KMS-11 (cell line): ENCODE data around the gene GCH1.

Experiments
- H2AFZ ChIP-seq: fragments of 200-600 bp; sonication (generic); 2 replicates; pipeline ENCODE4 v1.6.1; 2016; ENCODE audit warnings: antibody characterized with exemption, mixed run types, low read depth
- H3K27ac ChIP-seq: fragments of 200-600 bp; sonication (generic); 2 replicates; pipeline ENCODE4 v1.6.1; 2016; ENCODE audit warnings: mild to moderate bottlenecking, mixed run types
- H3K27me3 ChIP-seq: fragments of 200-600 bp; sonication (generic); 2 replicates; pipeline ENCODE4 v1.6.1; 2017; ENCODE audit warnings: mild to moderate bottlenecking, low read depth, mixed run types, moderate library complexity; ENCODE audit not compliant: insufficient read depth
- H3K36me3 ChIP-seq: fragments of 200-600 bp; sonication (generic); 2 replicates; pipeline ENCODE4 v1.6.1; 2017; ENCODE audit warnings: mild to moderate bottlenecking, mixed run types; ENCODE audit not compliant: insufficient read depth
- H3K4me1 ChIP-seq: fragments of 200-600 bp; sonication (generic); 2 replicates; pipeline ENCODE4 v1.6.1; 2016; ENCODE audit warnings: mild to moderate bottlenecking, low read depth, mixed run types; ENCODE audit not compliant: poor library complexity, severe bottlenecking
- H3K4me2 ChIP-seq: fragments of 200-600 bp; sonication (generic); 2 replicates; pipeline ENCODE4 v1.7.0; 2016; ENCODE audit warnings: mild to moderate bottlenecking, mixed run types
- H3K4me3 ChIP-seq: fragments of 200-600 bp; sonication (generic); IDR thresholded peaks from 2 replicates; pipeline ENCODE4 v1.6.1; 2017; ENCODE audit warnings: low read depth, low read length, mixed read lengths; ENCODE audit not compliant: insufficient read depth
- H3K79me2 ChIP-seq: fragments of 200-600 bp; sonication (generic); 2 replicates; pipeline ENCODE4 v1.6.1; 2016; ENCODE audit warnings: low read depth, mixed run types; ENCODE audit not compliant: insufficient read depth
- H3K9ac ChIP-seq: fragments of 200-600 bp; sonication (generic); 2 replicates; pipeline ENCODE4 v1.6.1; 2016; ENCODE audit warnings: mild to moderate bottlenecking, mixed run types
- H4K20me1 ChIP-seq: fragments of 200-600 bp; sonication (generic); 2 replicates; pipeline ENCODE4 v1.6.1; 2016; ENCODE audit warnings: mild to moderate bottlenecking, mixed run types; ENCODE audit not compliant: insufficient read depth
- CTCF ChIP-seq: fragments of 200-600 bp; sonication (generic); conservative IDR thresholded peaks from 2 replicates; pipeline ENCODE4 v1.6.1; 2017; ENCODE audit warnings: low read depth, mild to moderate bottlenecking, antibody characterized with exemption, low read length, moderate library complexity, mixed read lengths

The GCH1 gene

DNA sequence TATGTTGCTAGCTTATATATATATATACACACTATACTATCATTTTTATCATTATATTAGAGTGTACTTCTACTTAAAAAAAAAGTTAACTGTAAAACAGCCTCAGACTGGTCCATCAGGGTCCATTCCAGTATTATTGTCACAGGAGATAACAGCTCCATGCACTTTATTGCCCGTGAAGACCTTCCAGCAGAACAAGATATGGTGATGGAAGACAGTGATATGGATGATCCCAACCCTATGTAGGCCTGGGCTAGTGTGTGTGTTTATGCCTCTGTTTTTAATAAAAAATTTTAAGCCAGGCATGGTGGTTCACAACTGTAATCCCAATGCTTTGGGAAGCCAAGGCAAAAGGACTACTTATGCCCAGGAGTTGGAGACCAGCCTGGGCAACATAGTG lies 86.2 kb downstream of the GCH1 start:
- no peaks in the 10 kb centered on the region for H3K36me3 ChIP-seq
- H3K4me3 ChIP-seq: no peak overlapping the region
- no peak overlapping the region for H3K4me2 ChIP-seq
- H3K4me1 ChIP-seq: no peaks in the 10 kb centered on the region
- H3K9ac ChIP-seq: no peak overlapping the region
- no peaks in the 10 kb centered on the region for H4K20me1 ChIP-seq
- H3K27ac ChIP-seq: no peak overlapping the region
- TF ChIP-seq CTCF: no peak
- H3K27me3 ChIP-seq: no peaks in the 10 kb centered on the region
- H3K79me2 ChIP-seq: no peaks in the 10 kb centered on the region
- H2AFZ ChIP-seq: no peak overlapping the region

DNA sequence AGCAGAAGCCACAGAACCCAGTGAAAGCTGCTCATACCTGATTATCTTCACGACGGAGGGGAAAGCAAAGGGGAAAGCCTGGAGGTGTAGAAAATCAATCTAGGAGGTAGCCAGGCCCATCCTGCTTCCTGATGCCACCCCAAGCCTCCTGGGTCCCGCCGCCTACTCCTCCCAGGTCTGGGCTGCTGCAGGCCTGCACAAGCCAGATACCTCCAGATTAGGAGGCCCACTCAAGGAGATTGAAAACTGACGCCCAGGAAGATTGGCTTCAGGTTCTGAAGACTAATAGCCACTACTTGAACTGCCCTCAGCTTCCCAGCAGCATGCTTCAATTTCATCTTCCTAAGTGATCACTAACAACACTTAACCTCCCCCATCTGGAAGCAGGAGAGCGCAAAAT lies 87.1 kb downstream of the GCH1 start:
- H2AFZ ChIP-seq: no peak overlapping the region
- no peaks in the 10 kb centered on the region for H3K79me2 ChIP-seq
- TF ChIP-seq CTCF: no peak
- no peak overlapping the region for H3K27ac ChIP-seq
- H3K27me3 ChIP-seq: no peaks in the 10 kb centered on the region
- H3K4me1 ChIP-seq: no peaks in the 10 kb centered on the region
- H3K4me3 ChIP-seq: no peak overlapping the region
- no peaks in the 10 kb centered on the region for H4K20me1 ChIP-seq
- H3K9ac ChIP-seq: no peak overlapping the region
- no peak overlapping the region for H3K4me2 ChIP-seq
- no peaks in the 10 kb centered on the region for H3K36me3 ChIP-seq

GRCh38 chr14:54815016-54815415 lies 87.6 kb downstream of the GCH1 start:
- H3K4me3 ChIP-seq: no peak overlapping the region
- H4K20me1 ChIP-seq: no peaks in the 10 kb centered on the region
- no peaks in the 10 kb centered on the region for H3K36me3 ChIP-seq
- no peak overlapping the region for H2AFZ ChIP-seq
- H3K79me2 ChIP-seq: no peaks in the 10 kb centered on the region
- no peaks in the 10 kb centered on the region for H3K4me1 ChIP-seq
- no peak overlapping the region for H3K9ac ChIP-seq
- H3K27ac ChIP-seq: no peak overlapping the region
- TF ChIP-seq CTCF: no peak
- no peaks in the 10 kb centered on the region for H3K27me3 ChIP-seq
- H3K4me2 ChIP-seq: no peak overlapping the region

DNA sequence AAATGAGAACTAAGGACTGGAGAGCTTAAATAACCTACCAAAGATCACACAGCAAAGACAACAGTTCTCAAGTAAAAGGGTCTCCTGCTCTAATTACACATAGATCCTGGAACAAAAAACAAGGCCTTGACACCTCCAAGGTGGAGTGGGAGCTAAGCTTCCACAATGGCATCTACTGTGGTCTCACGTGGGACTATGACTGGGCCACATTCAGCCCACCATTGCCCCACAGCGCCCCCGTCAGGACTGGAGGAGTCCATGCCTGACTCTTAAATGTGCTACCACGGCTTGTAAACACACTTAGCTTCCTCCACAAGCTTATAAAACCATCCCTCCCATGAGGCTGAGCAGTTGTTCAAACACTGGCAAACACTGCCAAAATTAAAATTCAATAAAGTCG lies 88.5 kb downstream of the GCH1 start:
- no peak overlapping the region for H3K4me3 ChIP-seq
- no peak overlapping the region for H2AFZ ChIP-seq
- H3K4me2 ChIP-seq: no peak overlapping the region
- no peaks in the 10 kb centered on the region for H3K27me3 ChIP-seq
- no peaks in the 10 kb centered on the region for H3K36me3 ChIP-seq
- no peaks in the 10 kb centered on the region for H3K79me2 ChIP-seq
- no peaks in the 10 kb centered on the region for H4K20me1 ChIP-seq
- H3K27ac ChIP-seq: no peak overlapping the region
- no peak overlapping the region for H3K9ac ChIP-seq
- TF ChIP-seq CTCF: peak; percentile 33; the same call in 1 of the 2 replicates
- no peaks in the 10 kb centered on the region for H3K4me1 ChIP-seq

- Histone ChIP-seq H3K9ac (no peak overlapping the region), H3K4me3 (no peak overlapping the region), H3K4me1 (no peaks in the 10 kb centered on the region), H3K79me2 (no peaks in the 10 kb centered on the region), H4K20me1 (no peaks in the 10 kb centered on the region), H3K4me2 (no peak overlapping the region), H3K27me3 (no peaks in the 10 kb centered on the region), H2AFZ (no peak overlapping the region), H3K27ac (no peak overlapping the region), H3K36me3 (no peaks in the 10 kb centered on the region)
- TF ChIP-seq CTCF: no peak
These were observed 89.5 kb downstream of the GCH1 start for GRCh38 chr14:54813081-54813480.
